SK-N-MC (cell line): ENCODE measurements around the gene PCSK4.

ENCODE experiments used
- EZH2 ChIP-seq: fragments of 200-600 bp; sonication (generic); IDR thresholded peaks from one replicate; pipeline ENCODE4 v1.6.1; 2017; ENCODE audit warnings: antibody characterized with exemption
- POLR2AphosphoS5 ChIP-seq: IDR thresholded peaks from 2 replicates; pipeline ENCODE4 v1.6.1; 2012; ENCODE audit warnings: mild to moderate bottlenecking, low read depth, low read length, borderline replicate concordance

- TF ChIP-seq EZH2: no peak
- no peak for TF ChIP-seq POLR2AphosphoS5
Measured at GRCh38 chr19:1457031-1457739, 33.0 kb downstream of the PCSK4 start.
